ENCODE results near the gene TAOK3.

TAOK3 gene

DNA sequence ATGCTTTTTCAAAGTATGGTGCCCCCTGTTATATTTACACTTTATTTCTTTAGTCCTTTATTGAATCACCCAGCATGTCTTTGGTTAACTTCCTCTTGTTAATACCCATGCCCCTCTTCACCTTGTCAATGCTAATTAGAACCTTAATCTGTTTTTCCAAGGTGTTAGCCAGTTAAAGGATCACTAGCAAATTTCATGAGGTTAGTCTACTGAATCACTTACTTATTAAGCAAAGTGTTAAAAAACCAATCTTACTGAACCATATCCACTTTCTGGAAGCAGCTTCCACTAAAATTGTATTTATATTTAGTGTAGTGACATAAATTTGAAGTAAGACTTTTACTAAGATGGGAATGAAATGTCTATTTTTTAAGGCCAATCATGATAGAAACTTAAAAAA, 27.9 kb downstream of the TAOK3 start:
- no peak for TF ChIP-seq EZH2 (IDR thresholded peaks at IDR 0.05; ENCODE audit: borderline replicate concordance, low read length)
- TF ChIP-seq, protein P1, sequence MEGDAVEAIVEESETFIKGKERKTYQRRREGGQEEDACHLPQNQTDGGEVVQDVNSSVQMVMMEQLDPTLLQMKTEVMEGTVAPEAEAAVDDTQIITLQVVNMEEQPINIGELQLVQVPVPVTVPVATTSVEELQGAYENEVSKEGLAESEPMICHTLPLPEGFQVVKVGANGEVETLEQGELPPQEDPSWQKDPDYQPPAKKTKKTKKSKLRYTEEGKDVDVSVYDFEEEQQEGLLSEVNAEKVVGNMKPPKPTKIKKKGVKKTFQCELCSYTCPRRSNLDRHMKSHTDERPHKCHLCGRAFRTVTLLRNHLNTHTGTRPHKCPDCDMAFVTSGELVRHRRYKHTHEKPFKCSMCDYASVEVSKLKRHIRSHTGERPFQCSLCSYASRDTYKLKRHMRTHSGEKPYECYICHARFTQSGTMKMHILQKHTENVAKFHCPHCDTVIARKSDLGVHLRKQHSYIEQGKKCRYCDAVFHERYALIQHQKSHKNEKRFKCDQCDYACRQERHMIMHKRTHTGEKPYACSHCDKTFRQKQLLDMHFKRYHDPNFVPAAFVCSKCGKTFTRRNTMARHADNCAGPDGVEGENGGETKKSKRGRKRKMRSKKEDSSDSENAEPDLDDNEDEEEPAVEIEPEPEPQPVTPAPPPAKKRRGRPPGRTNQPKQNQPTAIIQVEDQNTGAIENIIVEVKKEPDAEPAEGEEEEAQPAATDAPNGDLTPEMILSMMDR (IDR thresholded peaks at IDR 0.05; ENCODE audit: low read length): no peak
- no peak overlapping the region for H3K9ac ChIP-seq (ENCODE audit: low read length)
- no peaks in the 10 kb centered on the region for H3K27me3 ChIP-seq (ENCODE audit: insufficient read depth, low read length)
- peaks cover 67% of the 10 kb centered on the region for H3K79me2 ChIP-seq (ENCODE audit: insufficient read depth, low read length)
- no peaks in the 10 kb centered on the region for H3F3A ChIP-seq (ENCODE audit: insufficient read depth, low read length)
- H2AFZ ChIP-seq (ENCODE audit: low read length): no peak overlapping the region
- H3K36me3 ChIP-seq (ENCODE audit: insufficient read depth, low read length): no peaks in the 10 kb centered on the region
- H3K27ac ChIP-seq (ENCODE audit: low read depth, low read length, poor library complexity, severe bottlenecking): no peak overlapping the region
- H3K4me3 ChIP-seq (ENCODE audit: low read depth, low read length, poor library complexity, severe bottlenecking): no peak overlapping the region
- H4K20me1 ChIP-seq (ENCODE audit: insufficient read depth, low read length): no peaks in the 10 kb centered on the region
- peaks cover 36% of the 10 kb centered on the region for H3K4me1 ChIP-seq (ENCODE audit: insufficient read depth, low read length, severe bottlenecking)
- H3K4me2 ChIP-seq (ENCODE audit: low read length): no peak overlapping the region
- H3K9me3 ChIP-seq (ENCODE audit: low read length): no peaks in the 10 kb centered on the region
- H3K9me2 ChIP-seq (ENCODE audit: low read depth, low read length): no peaks in the 10 kb centered on the region

DNA sequence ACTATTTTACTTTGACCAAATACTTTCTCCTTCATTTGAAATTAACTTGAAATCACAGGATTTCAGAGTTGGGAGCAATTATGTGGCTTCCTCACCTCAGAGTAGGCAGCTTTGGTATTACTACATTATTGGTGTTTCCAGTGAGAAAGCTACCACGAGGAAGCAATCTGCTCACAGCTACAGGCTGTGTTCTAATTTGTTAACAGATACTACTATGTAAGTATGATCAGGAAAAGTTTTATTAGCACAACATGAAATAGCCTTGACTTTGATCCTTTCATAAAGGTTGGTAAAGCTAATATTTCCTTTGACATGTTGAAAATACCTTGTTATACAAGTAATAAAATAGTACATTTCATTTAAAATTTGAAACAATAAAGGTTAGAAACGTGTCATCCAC, 30.6 kb downstream of the TAOK3 start:
- Histone ChIP-seq H3K9ac (ENCODE audit: low read length) (no peak overlapping the region), H3K9me2 (ENCODE audit: low read depth, low read length) (no peaks in the 10 kb centered on the region), H3K9me3 (ENCODE audit: low read length) (no peaks in the 10 kb centered on the region), H3K36me3 (ENCODE audit: insufficient read depth, low read length) (no peaks in the 10 kb centered on the region), H3F3A (ENCODE audit: insufficient read depth, low read length) (no peaks in the 10 kb centered on the region), H3K79me2 (ENCODE audit: insufficient read depth, low read length) (peaks cover 73% of the 10 kb centered on the region), H3K4me1 (ENCODE audit: insufficient read depth, low read length, severe bottlenecking) (peaks cover 29% of the 10 kb centered on the region), H2AFZ (ENCODE audit: low read length) (no peak overlapping the region), H4K20me1 (ENCODE audit: insufficient read depth, low read length) (no peaks in the 10 kb centered on the region), H3K4me2 (ENCODE audit: low read length) (no peak overlapping the region), H3K27me3 (ENCODE audit: insufficient read depth, low read length) (no peaks in the 10 kb centered on the region), H3K27ac (ENCODE audit: low read depth, low read length, poor library complexity, severe bottlenecking) (no peak overlapping the region), H3K4me3 (ENCODE audit: low read depth, low read length, poor library complexity, severe bottlenecking) (no peak overlapping the region)
- no peak for TF ChIP-seq EZH2 (IDR thresholded peaks at IDR 0.05; ENCODE audit: borderline replicate concordance, low read length)
- TF ChIP-seq, protein P1 (IDR thresholded peaks at IDR 0.05; ENCODE audit: low read length): no peak

DNA sequence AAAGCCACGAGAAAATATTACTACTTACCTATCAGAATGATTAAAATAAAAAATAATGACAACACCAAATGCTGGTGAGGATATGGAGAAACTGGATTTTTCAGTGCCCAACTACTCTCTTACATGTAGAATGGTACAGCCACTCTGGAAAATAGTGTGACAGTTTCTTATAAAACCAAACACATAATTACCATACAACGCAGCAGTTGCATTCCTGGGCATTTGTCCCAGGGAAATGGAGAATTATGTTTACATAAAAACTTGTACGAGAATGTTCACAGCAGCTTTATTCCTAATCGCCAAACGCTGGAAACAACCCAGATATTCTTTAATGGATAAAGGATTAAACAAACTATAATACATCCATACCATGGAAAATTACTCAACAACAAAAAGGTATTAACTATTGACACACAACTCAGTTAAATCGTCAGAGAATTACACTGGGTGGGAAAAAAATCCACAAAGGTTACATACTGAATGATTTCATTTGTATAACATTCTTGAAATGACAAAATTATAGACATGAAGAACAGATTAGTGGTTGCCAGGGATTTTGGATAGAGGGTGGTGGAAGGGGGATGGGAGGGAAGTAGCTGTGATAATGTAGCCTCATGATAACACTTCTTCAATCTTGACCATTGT, 35.4 kb downstream of the TAOK3 start:
- Histone ChIP-seq H4K20me1 (ENCODE audit: insufficient read depth, low read length) (no peaks in the 10 kb centered on the region), H3K9me3 (ENCODE audit: low read length) (no peaks in the 10 kb centered on the region), H3K27me3 (ENCODE audit: insufficient read depth, low read length) (no peaks in the 10 kb centered on the region), H3K36me3 (ENCODE audit: insufficient read depth, low read length) (no peaks in the 10 kb centered on the region), H3F3A (ENCODE audit: insufficient read depth, low read length) (no peaks in the 10 kb centered on the region; the same call in 1 of the 2 replicates), H3K4me3 (ENCODE audit: low read depth, low read length, poor library complexity, severe bottlenecking) (no peak overlapping the region), H3K4me2 (ENCODE audit: low read length) (no peak overlapping the region), H2AFZ (ENCODE audit: low read length) (no peak overlapping the region), H3K79me2 (ENCODE audit: insufficient read depth, low read length) (peaks cover 53% of the 10 kb centered on the region), H3K9me2 (ENCODE audit: low read depth, low read length) (no peaks in the 10 kb centered on the region), H3K9ac (ENCODE audit: low read length) (no peak overlapping the region), H3K27ac (ENCODE audit: low read depth, low read length, poor library complexity, severe bottlenecking) (no peak overlapping the region), H3K4me1 (ENCODE audit: insufficient read depth, low read length, severe bottlenecking) (peaks cover 11% of the 10 kb centered on the region)
- TF ChIP-seq EZH2 (IDR thresholded peaks at IDR 0.05; ENCODE audit: borderline replicate concordance, low read length): no peak
- TF ChIP-seq, protein P1 (IDR thresholded peaks at IDR 0.05; ENCODE audit: low read length): no peak

All from OCI-LY1 (cell line).